GM13977 (cell line): ENCODE data around the gene REPS1.

Source experiments
- DNase-seq: peaks from one replicate; pipeline ENCODE4 v3.0.0; 2012; ENCODE audit warnings: low spot score
- CTCF ChIP-seq: IDR thresholded peaks from 2 replicates; pipeline ENCODE4 v1.5.1; 2012; ENCODE audit warnings: mild to moderate bottlenecking, control low read depth; ENCODE audit not compliant: insufficient read depth; ENCODE audit errors: extremely low read depth, missing control alignments
- in situ Hi-C: fragments of 300-500 bp; cut with MboI; formaldehyde crosslinking; loops from one replicate; pipeline ENCODE4 v1.12.0; 2022; ENCODE audit warnings: low sequenced_read_pairs, low pct_unique_long_range_greater_than_20kb, mixed read lengths, inconsistent platforms; ENCODE audit not compliant: unreplicated experiment

The REPS1 gene

GRCh38 chr6:139014945-139015344 lies 26.9 kb upstream of the REPS1 start:
- no peak for DNase-seq
- no peak for TF ChIP-seq CTCF
- in situ Hi-C loops = no loop called here

- DNase-seq = no peak
These were observed 25.2 kb upstream of the REPS1 start for GRCh38 chr6:139013185-139013800.

GRCh38 chr6:139011980-139012379 lies 23.9 kb upstream of the REPS1 start:
- in situ Hi-C loops = no loop called here
- no peak for DNase-seq
- no peak for TF ChIP-seq CTCF

More at GRCh38 chr6:139013185-139013800, 25.2 kb upstream of the REPS1 start:
- no peak for TF ChIP-seq CTCF
- in situ Hi-C loops = no loop called here

- no peak for DNase-seq
- TF ChIP-seq CTCF = no peak
- in situ Hi-C loops = no loop called here
These were observed 22.6 kb upstream of the REPS1 start for GRCh38 chr6:139010674-139011073.

- TF ChIP-seq CTCF = no peak
These were observed 20.1 kb upstream of the REPS1 start for GRCh38 chr6:139008117-139008516.

GRCh38 chr6:139007428-139007827 lies 19.4 kb upstream of the REPS1 start:
- TF ChIP-seq CTCF = no peak
- in situ Hi-C loops = no loop called here
- DNase-seq = no peak

More at GRCh38 chr6:139008117-139008516, 20.1 kb upstream of the REPS1 start:
- no peak for DNase-seq
- in situ Hi-C loops = no loop called here
